Brain microvascular endothelial cell (primary cell): ENCODE measurements around the gene NHSL2.

Experiments
- DNase-seq: peaks from one replicate; pipeline ENCODE4 v3.0.0-alpha.2; 2020
- H3K27ac ChIP-seq: fragments of 250-450 bp; sonication (Bioruptor Pico); 2 replicates; pipeline ENCODE4 v1.5.1; 2020; ENCODE audit warnings: mild to moderate bottlenecking, moderate library complexity
- H3K27me3 ChIP-seq: fragments of 250-450 bp; sonication (Bioruptor Pico); replicated peaks from 2 replicates; pipeline ENCODE4 v1.5.1; 2020; ENCODE audit warnings: mild to moderate bottlenecking
- H3K36me3 ChIP-seq: fragments of 250-450 bp; sonication (Bioruptor Pico); replicated peaks from 2 replicates; pipeline ENCODE4 v1.5.1; 2020; ENCODE audit warnings: mild to moderate bottlenecking
- H3K4me3 ChIP-seq: 2 replicates; pipeline ENCODE4 v1.5.1; 2011; ENCODE audit warnings: low read depth, mild to moderate bottlenecking, control low read depth, low read length, moderate library complexity
- in situ Hi-C: cut with HindIII; loops from 2 replicates; pipeline ENCODE4 v1.10.0; 2017; ENCODE audit warnings: low sequenced_read_pairs, low pct_ligation_motif_present
- TF ChIP-seq, protein P1 (sequence below): IDR thresholded peaks from 2 replicates; pipeline ENCODE4 v1.5.1; 2011; ENCODE audit warnings: low read depth, mild to moderate bottlenecking, moderate library complexity, low read length, control low read depth, inconsistent platforms; ENCODE audit errors: missing control alignments

Gene NHSL2

DNA sequence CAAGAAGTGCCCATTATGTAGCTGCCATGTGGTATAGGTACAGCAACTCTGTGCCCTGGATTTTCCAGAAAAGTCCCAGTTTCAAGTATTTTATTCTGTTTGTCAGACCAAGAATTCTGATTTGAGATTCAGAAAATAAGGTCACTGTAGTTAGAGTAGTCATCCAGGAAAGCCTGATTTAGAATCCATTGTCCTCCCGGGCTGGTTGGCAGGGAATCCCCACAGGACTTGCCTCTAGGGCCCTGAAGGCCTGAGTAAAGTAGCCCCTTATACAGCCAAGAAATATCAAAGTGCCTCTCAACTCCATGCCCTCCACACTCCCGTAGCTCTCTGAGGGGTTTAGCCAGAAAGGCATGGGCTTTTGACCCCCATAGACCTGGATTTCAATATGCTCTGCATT, 184.7 kb downstream of the NHSL2 start:
- Histone ChIP-seq H3K27ac (no peak overlapping the region), H3K36me3 (no peaks in the 10 kb centered on the region), H3K4me3 (no peak overlapping the region), H3K27me3 (no peaks in the 10 kb centered on the region)
- DNase-seq, result no peak
- in situ Hi-C loops, result no loop called here
- TF ChIP-seq, protein P1, sequence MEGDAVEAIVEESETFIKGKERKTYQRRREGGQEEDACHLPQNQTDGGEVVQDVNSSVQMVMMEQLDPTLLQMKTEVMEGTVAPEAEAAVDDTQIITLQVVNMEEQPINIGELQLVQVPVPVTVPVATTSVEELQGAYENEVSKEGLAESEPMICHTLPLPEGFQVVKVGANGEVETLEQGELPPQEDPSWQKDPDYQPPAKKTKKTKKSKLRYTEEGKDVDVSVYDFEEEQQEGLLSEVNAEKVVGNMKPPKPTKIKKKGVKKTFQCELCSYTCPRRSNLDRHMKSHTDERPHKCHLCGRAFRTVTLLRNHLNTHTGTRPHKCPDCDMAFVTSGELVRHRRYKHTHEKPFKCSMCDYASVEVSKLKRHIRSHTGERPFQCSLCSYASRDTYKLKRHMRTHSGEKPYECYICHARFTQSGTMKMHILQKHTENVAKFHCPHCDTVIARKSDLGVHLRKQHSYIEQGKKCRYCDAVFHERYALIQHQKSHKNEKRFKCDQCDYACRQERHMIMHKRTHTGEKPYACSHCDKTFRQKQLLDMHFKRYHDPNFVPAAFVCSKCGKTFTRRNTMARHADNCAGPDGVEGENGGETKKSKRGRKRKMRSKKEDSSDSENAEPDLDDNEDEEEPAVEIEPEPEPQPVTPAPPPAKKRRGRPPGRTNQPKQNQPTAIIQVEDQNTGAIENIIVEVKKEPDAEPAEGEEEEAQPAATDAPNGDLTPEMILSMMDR, result no peak

DNA sequence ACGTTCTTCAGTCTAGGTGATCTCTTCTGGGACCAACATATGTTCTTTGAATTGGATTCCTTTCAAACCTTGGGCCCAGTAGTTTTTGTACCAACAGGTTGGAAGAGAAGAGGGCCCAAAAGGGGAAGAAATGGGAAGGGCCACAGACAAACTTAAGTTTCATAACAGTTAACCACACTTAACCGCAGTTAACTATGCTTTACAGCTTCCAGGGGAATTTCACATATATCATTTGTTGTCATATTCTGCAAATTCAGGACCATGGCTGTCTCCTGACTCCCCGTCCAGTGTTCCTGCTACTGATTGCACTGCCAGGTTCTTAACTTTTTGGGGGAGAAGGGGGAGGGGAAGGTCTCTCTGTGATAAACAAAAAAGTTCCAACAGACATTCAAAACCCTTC, 186.5 kb downstream of the NHSL2 start:
- DNase-seq, result no peak
- no peak overlapping the region for H3K27ac ChIP-seq
- TF ChIP-seq, protein P1, result no peak
- H3K27me3 ChIP-seq, result no peaks in the 10 kb centered on the region
- no peaks in the 10 kb centered on the region for H3K36me3 ChIP-seq
- in situ Hi-C loops, result no loop called here
- H3K4me3 ChIP-seq, result no peak overlapping the region

DNA sequence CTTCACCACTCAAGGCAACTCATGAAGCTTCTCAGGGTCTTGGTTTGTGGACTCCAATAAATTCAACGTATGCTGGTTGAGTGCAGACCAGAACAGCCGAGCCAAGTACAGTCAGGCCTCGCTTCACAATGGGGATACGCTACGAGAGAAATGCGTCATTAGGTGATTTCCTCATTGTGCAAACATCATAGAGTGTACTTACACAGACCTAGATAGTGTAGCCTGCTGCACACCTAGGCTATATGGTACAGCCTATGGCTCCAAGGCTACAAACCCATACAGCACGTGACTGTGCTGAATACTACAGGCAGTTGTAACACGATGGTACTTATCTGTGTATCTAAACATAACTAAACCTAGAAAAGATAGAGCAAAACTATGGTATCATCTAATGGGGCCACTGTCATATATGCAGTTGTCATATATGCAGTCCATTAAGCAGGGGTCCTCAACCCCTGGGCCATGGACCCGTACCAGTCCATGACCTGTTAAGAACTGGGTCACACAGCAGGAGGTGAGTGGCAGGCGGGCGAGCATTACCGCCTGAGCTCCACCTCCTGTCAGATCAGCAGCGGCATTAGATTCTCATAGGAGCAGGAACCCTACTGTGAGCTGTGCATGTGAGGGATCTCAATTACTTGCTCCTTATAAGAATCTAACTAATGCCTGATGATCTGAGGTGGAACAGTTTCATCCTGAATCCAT, 189.6 kb downstream of the NHSL2 start:
- Histone ChIP-seq H3K4me3 (no peak overlapping the region), H3K27ac (no peak overlapping the region), H3K36me3 (no peaks in the 10 kb centered on the region), H3K27me3 (no peaks in the 10 kb centered on the region)
- TF ChIP-seq, protein P1, result no peak
- DNase-seq, result no peak
- in situ Hi-C loops, result no loop called here

DNA sequence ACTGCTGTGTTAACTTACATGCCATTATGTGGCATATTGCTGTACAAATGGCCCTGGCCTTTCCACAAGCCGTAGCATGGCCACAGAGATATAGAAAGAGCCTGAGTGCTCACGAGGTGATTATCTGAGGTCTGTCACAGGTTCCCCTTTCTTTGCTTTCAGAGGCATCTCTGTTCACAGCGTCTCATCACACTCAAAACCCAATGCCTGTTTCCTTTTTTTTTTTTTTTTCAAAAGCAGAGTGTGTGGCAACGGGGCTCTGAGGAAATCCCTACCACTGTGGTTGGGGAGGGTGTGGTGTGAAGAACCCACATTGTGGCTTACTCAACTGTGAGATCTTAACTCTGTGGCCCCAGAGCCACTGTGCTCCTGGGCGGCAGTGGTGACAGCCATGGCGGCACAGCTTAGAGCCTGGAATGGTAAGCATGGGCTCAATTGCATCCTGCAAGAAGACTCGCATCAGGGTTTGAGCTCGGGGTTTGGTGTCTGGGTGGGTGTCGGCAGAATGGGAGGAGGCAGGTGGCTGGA, 190.2 kb downstream of the NHSL2 start:
- no peak overlapping the region for H3K4me3 ChIP-seq
- no peaks in the 10 kb centered on the region for H3K36me3 ChIP-seq
- in situ Hi-C loops, result no loop called here
- no peak for DNase-seq
- H3K27ac ChIP-seq, result no peak overlapping the region
- no peaks in the 10 kb centered on the region for H3K27me3 ChIP-seq
- TF ChIP-seq, protein P1, result no peak

DNA sequence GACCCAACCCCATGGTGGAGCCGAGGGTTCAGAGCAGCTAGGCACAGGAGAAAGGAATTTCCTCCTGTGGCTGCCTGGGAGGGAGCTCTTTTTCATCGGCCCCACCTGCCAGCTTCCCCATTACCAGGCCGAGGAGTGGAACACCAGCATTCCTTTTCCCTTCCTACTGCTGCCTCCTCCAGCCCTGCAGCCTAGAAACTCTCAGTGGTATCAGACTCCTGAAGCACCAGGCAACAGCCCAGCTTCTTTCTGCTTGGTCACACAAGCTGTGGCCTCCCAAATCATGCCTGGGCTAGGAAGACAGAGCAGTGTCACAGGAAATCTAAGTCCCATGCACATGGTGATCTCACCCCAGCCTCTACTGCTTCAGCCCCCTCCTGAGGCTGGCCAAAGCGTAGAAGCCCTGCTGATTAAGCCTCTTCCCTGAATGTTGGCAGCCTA, 191.0 kb downstream of the NHSL2 start:
- H3K36me3 ChIP-seq, result no peaks in the 10 kb centered on the region
- TF ChIP-seq, protein P1, result no peak
- in situ Hi-C loops, result no loop called here
- no peak overlapping the region for H3K27ac ChIP-seq
- no peak for DNase-seq
- H3K4me3 ChIP-seq, result no peak overlapping the region
- H3K27me3 ChIP-seq, result no peaks in the 10 kb centered on the region

DNA sequence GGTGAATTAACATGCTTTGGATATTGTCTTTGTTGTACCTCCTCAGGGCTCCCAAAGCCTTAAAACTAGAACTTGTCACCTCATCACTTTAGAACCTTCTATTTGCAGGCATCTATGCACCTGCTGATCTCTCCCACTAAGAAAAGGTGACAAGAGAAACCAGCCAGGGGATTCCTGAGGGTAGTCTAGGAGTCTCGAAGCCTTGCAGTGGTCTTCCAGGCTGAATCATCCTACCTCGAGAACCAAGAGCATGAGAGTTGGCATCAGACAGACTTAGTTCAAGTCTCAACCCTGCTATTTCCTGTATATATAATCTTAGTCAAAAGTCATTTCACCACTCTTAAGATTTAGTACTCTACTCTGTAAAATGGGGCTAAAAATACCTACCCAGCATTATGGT, 191.5 kb downstream of the NHSL2 start:
- in situ Hi-C loops, result no loop called here
- TF ChIP-seq, protein P1, result no peak
- Histone ChIP-seq H3K36me3 (no peaks in the 10 kb centered on the region), H3K27me3 (no peaks in the 10 kb centered on the region), H3K27ac (no peak overlapping the region), H3K4me3 (no peak overlapping the region)
- no peak for DNase-seq
